Measurements from ENCODE around the gene SNRNP48. TPM values are rescaled to one million over a fixed set of nuclear protein-coding genes. Genes with fewer than 3 reads are reported as not detected.

SNRNP48 gene
- total RNA-seq, 1 donor from 2014 or later: 14.6 TPM

Other genes with a start within 250 kb of the SNRNP48 start
- gene CAGE1, start 200.5 kb upstream of the SNRNP48 start, total RNA-seq: not detected
- gene RIOK1, start 200.4 kb upstream of the SNRNP48 start, total RNA-seq: 21.2 TPM
- gene DSP, start 48.5 kb upstream of the SNRNP48 start, total RNA-seq: 7.2 TPM
- gene BMP6, start 135.9 kb downstream of the SNRNP48 start, total RNA-seq: 9.0 TPM

Measured in sciatic nerve (tissue), 1 donor.